Stimulated activated CD4-positive, alpha-beta T cell treated with anti-CD3 and anti-CD28 coated beads, TNF-alpha, amount 100 ng/mL, for 4 hours (primary cell): ENCODE measurements around the gene CHCHD3.

Experiments used
- DNase-seq, 3 experiments: peaks; one replicate each; pipeline ENCODE4 v3.0.0-alpha.2; 2020; ENCODE audit warnings: low read depth in 3 of 3

Gene CHCHD3

GRCh38 chr7:132773527-132773956 lies 308.3 kb downstream of the CHCHD3 start:
- no peak for DNase-seq

- DNase-seq: no peak
Observed at GRCh38 chr7:132771301-132771730, 310.6 kb downstream of the CHCHD3 start.

- no peak for DNase-seq
Observed at GRCh38 chr7:132770055-132770454, 311.8 kb downstream of the CHCHD3 start.

- no peak for DNase-seq
Observed at GRCh38 chr7:132769280-132769679, 312.6 kb downstream of the CHCHD3 start.

DNA sequence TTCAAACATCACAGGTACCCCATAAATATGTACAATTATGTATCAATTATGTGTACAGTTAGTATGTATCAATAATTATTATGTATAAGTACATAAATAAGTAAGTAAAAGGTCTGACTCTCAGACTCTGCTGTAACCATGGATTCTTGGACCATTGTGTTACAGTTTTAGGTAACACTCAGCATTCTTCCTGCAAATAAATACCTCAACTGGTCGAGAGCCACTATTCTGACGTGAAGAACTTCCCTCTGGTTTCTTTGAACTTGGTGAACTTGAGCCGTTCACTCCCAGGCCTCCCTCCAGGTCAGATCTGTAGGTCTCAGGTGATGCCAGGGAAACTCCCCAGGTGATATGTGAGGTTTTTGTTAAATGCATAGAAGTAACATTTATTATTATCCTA lies 313.8 kb downstream of the CHCHD3 start:
- DNase-seq: no peak

GRCh38 chr7:132767378-132767777 lies 314.5 kb downstream of the CHCHD3 start:
- DNase-seq: no peak

DNA sequence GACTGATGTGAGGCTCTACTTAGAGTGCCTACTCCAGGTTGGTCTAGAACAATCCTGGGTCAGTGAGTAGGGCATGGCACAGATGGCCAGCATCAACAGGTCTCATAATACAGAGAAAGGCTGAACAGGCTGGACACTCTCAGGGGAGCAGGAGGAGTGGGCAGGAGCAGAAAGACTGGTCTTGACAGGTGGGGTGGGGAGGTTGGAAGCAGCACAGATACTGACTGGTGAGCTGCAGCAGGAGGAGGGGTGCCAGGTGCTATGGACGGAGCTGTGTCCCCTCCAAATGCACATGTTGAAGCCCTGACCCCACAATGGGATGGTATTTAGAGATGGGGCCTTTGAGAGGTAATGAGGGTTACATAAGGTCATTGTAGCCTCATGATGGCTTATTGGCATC lies 315.2 kb downstream of the CHCHD3 start:
- no peak for DNase-seq

DNA sequence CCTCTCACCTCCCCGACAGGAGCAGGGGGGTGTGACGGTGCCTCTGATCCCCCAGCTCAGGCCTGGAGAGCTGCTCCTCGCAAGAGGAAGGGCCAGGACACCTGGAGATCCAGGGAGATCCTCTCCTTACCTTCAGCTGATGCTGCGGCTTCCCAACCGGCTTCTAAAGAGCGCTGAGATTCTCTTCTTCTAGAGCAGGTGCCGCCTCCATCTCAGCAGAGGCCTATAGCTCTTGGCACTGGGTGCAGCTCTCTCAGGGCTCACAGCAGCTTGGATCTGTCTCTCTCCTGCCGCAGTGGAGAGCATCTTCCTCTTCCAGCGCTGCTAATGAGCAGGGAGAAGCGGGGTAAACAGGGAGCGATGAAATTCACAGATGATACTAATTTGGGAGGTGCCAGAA lies 316.0 kb downstream of the CHCHD3 start:
- DNase-seq: no peak

- DNase-seq: no peak
Observed at GRCh38 chr7:132764762-132765161, 317.1 kb downstream of the CHCHD3 start.

GRCh38 chr7:132760866-132761265 lies 321.0 kb downstream of the CHCHD3 start:
- no peak for DNase-seq

- DNase-seq: no peak
Observed at GRCh38 chr7:132760244-132760623, 321.7 kb downstream of the CHCHD3 start.

DNA sequence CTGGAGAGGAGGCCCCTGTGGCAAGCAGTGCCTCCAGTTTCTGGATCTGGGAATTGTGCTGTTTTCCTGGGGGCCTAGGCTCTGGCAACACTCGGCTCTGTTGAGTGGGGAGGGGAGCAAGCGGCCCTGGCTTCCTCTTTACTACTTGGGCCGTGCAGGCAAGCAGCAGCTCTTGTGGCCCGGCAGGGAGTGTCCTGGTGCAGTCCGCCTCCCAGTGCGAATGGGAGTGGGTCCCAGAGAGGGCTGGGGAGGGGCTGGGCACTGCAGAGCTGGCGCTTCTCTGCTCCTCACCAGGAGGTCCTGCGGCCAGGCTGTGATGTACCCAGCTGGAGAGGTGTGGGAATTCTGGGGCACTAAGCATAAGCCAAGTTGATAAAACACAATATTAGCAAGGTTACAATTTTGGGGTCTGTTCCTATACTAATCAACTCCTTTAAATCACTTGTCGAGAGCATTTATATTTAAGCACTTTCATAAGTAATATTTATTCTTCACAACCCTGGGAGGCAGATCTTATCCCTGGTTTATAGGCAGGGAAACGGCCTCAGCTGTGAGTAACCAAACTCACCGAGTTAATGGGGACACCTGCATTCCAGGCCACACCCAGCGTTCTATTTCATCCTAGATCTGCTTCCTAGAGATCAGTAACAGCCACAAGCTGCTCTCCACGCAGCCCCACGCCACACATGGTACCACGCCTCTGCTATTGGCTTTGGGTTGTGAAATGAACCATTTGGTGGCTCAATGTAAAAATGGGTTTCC lies 322.2 kb downstream of the CHCHD3 start:
- DNase-seq: no peak

DNA sequence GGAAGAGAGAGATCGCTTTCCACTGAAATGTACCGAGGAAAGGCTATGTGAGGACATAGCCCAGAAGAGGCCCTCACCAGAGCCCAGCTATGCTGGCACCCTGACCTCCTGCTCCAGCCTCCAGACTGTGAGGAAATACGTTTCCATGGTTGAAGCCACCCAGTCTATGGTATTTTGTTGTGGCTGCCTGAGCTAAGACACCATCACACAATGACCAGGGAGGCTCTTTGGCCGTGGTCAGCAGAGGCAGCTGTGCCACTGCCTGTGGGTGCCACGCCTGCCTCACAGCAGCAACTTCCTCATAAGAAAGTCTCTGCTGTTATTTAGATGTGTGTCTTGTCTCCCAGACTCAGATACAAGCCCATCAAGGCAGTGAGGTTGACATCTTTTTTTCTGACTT lies 322.9 kb downstream of the CHCHD3 start:
- DNase-seq: no peak

DNA sequence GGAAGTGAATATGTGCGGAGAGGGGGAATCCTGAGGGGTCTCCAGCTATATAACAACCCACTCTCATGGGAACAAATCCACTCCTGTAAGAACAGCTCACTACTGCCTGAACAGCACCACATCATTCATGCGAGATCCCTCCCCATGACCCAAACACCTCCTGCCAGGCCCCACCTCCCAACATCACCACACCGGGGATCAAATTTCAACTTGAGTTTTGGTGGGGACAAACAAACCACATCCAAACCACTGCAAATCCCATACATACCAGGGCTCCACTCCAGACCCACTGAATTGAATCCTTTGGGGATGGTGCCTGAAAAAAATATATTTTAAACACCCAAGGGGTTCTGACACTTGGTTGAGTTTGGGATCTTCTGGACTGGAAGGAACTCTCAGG lies 324.1 kb downstream of the CHCHD3 start:
- no peak for DNase-seq

DNA sequence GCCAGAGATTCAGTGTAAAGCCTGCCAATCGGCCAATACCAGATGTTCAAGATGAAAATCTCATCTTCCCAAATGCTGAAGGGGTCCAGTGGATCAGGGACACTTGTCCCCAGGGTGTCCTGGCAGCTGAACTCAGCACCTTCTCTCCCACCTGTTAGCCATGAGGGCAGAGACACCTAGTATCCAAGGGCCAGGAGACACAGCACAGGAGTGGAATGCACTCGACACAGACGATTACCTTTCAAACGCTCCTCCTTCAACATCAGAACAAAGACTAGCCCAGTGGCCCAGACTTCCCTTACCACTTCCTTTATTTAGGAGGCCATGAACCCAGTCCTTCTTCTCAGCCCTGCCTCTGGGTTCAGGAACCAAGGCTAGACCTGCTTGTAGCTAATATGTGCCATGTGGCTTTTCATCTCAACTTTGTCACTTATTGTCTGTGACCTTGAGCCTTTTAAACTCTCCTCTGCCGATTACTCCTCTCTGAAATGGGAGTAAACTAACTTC lies 325.4 kb downstream of the CHCHD3 start:
- no peak for DNase-seq

GRCh38 chr7:132755538-132756483 lies 326.1 kb downstream of the CHCHD3 start:
- DNase-seq: no peak

- DNase-seq: no peak
Observed at GRCh38 chr7:132752431-132752830, 329.5 kb downstream of the CHCHD3 start.

- no peak for DNase-seq
Observed at GRCh38 chr7:132751244-132751647, 330.6 kb downstream of the CHCHD3 start.

GRCh38 chr7:132750530-132751217 lies 331.2 kb downstream of the CHCHD3 start:
- DNase-seq: no peak

DNA sequence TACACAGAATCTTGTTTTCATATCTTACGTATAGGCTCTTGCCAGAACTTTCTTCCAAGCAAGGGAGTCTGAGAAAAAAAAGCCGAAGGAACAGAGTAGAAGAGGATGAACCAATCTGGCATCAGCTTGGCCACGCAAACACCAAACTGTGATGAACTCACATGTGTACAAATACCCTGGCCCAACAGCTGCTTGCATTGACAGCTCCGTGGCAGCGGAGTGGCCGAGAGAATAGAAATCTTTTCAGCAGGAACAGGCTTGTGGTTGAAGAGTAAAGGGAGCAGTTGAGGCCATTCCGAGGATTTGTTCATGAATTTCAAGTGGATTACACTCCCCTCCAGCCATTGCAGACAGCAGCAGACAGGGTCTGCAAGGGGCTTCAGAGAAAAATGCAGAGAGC lies 331.8 kb downstream of the CHCHD3 start:
- no peak for DNase-seq

- no peak for DNase-seq
Observed at GRCh38 chr7:132745510-132745909, 336.4 kb downstream of the CHCHD3 start.

DNA sequence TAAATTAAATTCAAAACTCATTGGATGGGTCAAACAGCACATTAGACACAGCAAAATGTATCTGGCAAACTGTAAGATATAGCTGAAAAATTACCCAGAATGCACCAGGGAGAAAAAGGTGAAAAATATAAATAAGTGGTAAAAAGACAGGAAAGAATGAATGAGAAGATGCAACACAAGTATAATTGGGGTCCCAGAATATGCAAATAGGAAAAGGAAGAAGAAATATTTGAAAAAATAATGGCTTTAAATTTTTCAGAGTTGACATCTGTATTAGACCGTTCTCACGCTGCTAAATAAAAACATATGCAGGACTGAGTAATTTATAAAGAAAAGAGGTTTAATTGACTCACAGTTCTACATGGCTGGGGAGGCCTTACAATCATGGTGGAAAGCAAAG lies 337.9 kb downstream of the CHCHD3 start:
- DNase-seq: no peak
